NCI-H1694 (cell line): ENCODE measurements around the gene ACAP3.

ENCODE experiments used
- DNase-seq: peaks from one replicate; lab custom pipeline; 2025; lab: John Stamatoyannopoulos, UW

ACAP3 gene

DNA sequence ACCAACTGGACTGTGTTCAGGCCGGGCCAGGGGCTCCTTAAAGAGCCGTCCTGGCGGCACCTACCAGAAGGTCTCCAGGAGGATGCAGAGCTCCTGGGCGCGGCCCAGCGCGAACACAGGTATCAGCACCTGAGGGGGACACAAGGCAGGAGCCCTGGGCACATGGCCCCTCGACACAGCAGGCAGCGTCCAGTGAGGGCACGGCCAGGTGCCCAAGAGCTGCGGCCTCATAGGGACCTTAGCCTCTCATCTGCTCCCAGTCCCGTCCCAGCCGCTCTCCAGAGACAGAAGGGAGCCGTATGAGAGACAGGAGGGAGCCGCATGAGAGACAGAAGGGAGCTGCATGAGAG lies 6.5 kb upstream of the ACAP3 start:
- DNase-seq = no peak

DNA sequence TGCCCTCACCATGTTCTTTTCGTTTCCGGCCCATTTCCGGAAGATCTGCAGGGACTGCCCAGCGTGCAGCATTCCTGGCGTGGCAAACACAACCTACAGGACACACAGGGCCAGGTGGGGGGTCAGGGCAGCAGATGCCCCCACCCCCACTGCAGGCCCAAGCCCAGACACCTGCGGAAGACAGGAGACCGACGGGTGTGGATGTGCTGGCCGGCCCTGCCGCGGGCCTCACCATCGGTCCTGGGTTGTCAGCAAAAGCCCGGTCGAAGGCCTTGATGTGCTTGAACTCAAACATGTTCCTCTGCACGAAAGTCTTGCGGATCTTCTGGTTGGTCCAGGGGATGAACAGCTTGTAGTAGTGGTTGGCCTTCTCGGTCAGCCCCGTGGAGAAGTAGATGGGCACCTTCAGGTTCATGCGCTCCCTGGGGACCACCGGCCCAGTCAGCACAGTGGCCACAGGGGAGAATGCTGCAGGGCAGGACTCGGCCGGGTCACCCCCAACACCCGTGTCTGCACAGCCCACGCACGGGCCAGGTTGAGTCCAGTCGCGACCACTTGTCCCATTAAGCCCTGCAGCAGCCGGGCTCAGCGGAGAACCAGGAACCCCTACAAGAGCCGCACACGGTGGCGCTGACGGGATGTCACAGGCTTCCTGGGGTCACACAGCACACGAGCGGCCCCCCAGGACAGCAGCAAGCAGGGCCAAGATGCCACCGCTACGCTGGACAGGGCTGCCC lies 5.9 kb upstream of the ACAP3 start:
- no peak for DNase-seq

DNA sequence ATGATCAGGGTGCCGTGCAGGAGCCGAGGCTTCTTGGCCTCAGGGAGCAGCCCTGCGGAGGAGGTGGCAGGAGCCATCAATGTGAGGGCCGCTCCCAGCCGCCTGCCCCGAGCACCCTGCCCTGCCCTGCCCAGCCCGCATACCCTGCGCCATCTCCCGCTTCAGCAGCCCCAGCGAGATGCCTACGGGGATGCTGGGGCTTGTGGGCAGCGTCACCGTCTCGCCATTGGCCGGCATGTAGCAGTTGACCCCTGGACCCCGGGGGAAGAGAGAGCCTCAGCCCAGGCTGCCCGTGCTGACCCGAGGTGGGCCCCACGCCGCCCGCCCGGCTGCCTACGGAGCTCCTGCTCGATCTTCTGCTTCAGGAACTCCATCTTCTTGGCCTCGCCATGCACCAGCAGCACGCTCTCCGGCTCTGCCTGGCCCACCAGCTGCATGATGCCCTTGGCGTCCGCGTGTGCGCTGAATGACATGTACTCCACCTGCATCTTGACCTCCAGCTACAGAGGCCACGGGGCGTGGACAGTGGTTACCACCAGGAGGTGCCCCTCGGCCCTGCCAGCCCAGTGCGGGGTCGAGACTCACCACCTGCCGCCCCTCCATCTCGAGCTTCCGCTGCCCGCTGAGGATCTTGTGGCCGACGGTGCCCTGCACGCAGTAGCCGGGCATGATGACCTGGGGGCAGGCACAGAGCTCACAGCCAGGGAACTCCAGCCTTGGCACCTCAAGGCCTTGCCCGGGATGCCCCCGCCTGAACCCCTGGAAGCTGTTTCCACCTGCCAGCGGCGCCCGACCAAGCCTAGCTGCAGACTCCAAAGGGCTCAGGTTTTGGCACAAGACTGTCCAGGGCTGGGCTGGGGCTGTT lies 5.0 kb upstream of the ACAP3 start:
- no peak for DNase-seq

DNA sequence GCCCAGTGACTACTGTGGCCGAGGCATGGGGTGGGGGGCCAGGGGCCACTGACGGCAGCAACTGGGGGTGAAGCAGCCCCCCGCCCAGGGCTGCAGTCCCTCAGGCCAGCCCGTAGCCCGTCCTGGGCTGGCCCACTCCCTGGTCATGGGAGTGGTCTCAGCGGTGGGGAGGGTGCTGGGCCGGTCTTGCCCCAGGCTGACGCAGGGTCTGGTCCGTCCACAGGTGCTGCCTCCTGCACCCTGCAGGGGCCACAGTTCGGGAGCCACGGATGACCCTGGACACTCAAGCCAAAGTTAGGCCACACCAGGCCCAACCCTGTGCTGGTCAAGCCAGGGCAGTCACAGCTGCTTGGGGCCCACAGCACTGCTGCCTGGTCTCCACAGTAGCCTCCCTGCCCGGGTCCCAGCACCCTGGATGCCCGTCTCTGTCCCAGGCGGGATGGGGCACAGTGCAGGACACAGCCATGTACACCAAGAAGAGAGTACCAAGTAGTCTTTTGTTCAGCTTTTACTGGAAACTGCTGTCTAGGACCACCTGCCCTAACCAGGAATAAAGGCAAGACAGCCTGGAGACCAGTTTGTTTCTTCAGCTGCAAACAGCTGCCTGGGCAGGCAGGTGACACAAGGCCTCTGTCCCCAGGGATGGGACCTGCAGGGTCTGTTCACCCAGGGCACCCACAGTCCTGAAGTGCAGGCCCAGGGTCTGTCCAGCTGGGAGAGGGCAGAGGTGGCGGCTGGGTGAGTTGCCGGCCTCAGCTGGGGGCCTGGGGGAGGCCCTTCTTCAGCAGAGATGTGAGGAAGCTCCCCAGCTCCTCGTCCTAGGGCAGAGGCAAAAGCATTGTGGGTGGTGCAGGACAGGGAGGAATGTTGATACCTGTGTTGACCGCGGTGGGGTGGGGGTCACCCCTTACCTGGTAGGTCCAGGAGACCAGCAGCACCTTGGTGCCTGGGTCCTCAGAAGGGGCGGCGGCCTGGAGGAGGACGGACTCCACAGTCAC lies 3.7 kb upstream of the ACAP3 start:
- DNase-seq = no peak

DNA sequence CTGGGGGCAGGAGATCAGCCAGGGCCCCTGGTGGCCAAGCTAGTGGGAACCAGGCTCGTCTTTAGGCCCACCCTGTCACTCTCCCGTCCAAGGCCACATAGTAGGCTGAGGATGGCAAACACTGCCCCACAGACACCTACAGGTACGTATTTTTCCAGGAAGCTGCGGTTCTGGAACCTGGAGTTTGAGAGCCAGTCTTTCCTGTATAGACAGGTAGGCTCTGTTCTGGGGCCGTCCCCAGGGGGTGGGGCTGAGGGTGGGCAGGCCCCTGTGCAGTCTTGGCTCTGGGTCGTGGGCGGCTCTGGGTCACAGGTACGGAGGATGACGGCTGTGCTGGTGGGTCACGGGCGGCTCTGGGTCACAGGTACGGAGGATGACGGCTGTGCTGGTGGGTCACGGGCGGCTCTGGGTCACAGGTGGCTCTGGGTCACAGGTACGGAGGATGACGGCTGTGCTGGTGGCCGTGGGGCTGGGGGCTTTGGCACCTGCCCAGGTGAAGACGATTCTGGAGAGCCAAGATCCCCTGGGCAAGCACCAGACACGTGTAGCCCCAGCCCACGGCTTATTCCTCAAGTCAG lies 2.8 kb upstream of the ACAP3 start:
- no peak for DNase-seq

DNA sequence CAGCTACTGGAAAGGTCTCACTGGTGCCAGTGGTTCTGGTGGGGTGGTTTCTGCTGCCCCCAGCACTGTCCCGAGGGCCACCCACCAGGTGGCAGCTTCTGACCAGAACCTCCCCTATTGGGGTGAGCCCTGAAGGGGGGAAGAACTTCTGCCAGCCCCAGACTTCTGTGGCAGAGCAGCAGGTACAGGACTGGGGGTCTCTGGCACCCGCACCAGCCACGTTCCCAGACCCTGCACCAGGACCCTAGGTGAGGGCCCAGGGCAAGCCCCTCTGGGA lies 2.3 kb upstream of the ACAP3 start:
- no peak for DNase-seq

DNA sequence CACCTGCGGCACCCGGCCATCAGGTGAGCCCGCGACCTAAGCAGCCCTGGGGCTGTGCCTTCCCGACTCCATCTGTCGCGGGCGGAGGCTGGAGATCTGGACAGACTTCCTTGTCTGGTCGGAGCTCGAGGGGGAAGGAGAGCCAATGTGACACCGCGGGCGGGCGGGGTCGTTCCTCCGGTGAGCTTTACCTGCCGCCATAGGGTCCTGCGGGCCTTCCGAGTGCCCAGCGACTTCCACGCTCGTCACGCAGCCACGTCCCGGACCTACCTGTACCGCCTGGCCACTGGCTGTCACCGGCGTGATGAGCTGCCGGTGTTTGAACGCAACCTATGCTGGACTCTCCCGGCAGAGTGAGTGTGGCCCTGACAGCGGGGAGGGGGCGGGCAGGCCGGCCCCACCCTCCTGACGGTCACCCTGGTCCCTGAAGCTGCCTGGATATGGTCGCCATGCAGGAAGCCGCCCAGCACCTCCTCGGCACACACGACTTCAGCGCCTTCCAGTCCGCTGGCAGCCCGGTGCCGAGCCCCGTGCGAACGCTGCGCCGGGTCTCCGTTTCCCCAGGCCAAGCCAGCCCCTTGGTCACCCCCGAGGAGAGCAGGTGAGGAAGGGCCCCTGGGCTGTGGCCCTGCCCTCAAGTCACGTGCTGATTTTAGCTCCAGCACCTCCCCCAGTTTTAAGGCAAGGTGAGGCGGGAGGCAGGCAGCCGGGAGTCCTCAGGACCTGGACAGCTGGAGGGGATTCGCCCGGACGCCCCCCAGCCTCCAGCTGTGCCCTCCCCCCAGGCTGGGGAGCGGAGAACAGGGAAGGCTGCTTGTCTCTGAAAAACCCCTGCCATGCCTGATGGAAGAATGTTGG lies 1.8 kb upstream of the ACAP3 start:
- no peak for DNase-seq

DNA sequence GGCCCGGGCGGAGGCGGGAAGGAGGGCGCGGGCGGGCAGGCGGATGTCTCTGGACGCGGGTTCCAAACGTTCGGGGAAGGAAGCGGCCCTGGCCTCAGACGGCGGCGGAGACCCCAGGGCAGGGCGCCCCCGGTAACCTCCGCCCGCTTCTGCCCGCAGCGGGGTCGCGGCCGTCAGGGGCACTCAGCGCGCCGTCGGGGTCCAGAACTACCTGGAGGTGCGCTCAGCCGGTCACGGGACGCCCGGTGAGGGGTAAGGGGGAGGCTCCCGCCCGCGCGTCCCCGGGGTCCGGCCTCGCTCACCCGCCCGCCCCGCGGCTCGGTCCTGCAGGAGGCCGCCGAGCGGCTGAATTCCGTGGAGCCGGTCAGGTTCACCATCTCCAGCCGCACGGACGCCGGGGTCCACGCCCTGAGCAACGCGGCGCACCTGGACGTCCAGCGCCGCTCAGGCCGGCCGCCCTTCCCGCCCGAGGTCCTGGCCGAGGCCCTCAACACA lies 1.1 kb upstream of the ACAP3 start:
- no peak for DNase-seq

DNA sequence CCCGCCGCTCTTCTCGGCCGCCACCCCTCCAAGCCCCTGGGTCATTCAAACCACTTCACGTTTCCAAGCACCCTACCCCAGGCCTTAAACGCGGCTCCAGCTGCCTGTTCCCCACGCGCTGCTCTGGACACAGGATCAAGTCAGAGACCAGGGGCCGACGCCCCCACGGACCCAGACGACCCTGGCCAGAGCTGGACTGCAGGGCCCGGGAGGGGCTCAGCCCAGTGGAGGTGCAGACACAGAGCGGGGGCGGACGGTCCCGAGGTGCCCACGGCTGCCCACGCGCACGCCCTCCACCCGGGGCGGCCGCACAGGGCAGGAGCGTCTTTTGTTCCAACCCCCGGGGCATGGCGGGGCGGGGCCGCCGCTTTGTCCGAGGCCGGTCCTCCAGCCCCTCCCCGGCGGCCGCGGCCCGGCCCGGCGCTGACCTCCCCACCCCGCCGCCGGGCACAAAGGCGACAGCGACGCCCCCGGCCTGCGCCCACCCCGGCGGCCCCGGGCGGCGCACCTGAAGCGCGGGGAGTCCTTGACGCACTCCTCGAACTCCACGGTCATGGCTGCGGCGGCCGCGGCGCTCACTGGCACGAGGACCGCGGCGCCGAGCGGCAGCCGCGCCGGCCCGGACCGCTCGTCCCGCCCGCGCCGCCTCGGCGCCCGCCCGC lies 338 bp downstream of the ACAP3 start:
- no peak for DNase-seq

DNA sequence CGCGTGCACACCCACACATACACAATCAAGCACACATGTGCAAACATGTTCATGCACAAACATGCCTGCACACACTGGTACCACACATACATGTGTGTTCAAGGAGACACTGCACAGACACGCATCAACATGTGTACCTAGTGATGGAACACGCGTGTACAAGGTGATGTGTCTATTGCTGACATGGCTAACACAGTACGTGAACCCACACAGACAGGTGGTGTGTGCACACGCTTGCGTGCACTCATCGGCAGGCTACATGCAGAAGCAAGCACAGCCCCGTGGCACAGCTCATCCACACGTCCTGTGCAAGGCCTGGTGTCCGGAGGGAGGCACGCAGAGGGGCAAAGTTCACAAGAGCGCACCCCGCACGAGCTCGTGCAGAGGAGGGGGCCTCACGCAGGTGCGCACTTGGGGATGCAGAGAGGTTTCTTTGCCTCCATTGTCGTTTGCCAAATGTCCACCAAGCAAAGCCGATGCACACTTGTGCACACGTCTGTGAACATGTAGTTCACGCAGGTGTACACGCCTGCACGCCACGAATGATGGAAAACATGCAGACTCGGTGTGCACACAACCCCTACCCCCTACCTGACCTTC lies 969 bp downstream of the ACAP3 start:
- no peak for DNase-seq

DNA sequence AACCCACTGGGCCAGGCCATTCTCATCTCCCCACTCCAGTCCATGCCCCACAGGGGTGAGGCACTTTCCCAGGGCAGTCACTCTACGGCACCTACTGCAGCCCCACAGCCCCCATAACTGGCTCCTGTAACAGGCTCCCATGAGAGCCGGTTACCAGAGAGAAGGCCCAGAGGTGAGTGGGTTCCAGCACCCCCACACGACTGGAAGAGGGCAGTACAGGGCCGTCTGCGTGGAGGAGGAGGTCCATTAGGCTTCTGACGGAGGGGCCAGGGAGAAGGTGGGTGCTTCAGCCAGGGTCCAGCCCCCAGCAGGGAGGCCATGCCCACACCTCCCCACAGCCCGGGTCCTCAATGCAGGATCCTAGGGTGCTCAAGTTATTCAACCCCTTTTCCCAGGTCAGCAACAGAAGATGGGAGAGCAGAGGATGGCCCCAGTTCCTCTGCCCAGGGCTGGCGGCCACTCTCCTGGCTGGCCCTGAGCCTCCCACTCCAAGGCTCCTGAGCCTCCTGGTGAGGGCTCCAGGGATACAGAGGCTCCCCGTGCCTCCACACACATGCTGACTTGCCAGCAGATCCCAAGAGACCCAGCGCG lies 1.6 kb downstream of the ACAP3 start:
- DNase-seq = peak; percentile 29

DNA sequence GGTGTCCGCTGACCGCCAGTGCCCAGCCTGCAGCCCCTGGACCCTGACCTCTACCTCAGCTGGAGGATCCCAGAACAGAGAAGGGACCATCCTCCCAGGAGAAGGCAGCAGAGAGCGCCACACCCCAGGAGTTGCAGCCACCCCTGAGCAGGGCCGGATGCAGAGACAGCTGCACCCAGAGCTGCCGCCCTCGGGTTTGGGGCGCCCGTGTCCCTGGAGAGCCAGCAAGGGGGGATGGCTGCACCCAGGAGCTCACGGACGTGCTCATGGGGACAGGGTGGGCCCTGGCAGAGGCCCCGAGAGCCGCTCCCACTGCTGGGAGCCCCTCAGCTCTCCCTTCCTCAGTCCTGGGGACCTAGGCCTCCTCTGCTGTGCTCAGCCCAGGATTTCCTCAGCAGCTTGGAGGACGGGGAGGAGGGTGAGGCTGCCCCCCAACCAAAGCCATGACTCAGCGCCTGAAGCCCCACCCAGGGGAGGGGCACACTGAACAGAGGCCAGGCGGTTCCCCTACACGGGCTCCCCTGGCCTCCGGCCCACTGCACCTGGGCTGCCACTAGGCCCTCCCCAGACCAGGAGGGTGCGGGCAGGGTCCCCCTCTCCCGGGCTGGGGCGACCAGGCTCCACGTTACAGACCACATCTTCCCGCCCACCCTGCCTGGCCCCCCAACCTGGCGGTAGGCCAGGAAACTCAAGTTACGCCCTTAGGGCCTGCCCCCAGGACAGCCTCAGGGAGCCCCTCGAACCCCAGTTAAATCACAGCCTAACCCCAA lies 2.2 kb downstream of the ACAP3 start:
- peak; percentile 67 for DNase-seq

DNA sequence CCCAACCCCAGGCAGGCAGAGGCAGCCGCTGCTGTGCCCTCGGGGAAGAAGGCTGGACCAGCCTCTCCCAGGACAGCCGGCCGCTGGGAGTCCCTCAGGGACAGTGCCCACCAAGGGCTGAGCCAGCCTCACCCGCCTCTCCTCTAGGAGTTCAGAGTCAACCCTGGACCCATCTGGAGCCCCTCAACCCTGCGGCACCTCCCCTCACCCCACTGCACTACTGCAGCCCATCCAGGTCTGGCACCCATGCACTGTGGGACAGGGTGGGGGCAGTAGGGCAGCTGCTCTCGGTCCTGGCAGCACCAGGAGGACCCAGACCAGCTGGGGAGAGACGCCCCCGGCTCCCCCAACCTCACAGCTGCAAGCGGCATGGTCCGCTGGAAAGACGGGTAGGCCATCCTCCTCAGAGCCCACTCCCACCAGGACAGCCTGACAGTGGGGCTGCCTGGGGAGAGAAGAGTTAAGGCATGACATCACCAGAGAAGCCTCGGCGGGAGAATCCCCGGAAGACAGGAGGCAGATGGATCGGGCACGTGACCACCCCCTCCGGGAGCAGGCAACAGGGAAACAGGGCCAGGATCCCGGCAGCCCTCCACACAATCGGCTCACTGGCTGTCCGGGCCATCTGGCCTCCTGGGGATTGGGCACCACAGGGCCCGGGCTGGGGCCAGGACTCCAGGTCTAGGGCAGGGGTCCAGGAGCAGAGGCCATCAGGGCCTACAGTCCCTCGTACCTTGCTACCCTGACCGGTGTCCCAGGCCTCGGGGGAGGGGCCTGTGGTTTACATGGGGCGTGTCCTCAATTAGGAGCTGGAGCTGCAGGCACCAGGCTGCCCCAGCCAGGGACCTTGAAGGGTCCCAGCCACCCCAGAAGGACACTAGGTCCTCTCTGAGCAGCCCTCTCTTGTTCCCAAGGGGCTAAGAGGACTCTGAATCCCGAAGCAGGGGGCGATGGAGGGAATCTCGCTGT lies 3.1 kb downstream of the ACAP3 start:
- peak; percentile 90 for DNase-seq

DNA sequence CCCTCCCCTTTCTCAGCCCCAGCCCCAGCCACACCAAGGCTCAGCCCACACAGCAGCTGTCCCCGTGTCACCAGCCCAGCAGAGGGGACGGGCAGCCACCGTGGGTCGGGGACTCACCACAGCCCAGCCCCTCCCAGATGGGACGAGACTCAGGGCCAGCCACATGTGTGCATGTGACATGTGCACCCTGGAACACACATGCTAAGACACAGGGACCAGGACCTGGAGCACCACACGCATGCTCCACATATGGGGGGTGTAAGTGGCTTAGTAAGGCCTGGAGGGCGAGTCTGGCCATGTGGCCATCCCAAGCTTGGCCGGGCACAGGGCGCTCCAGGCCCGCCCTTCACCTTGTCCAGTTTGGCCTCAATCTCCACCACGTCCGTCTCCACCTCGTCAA lies 4.0 kb downstream of the ACAP3 start:
- DNase-seq = no peak

DNA sequence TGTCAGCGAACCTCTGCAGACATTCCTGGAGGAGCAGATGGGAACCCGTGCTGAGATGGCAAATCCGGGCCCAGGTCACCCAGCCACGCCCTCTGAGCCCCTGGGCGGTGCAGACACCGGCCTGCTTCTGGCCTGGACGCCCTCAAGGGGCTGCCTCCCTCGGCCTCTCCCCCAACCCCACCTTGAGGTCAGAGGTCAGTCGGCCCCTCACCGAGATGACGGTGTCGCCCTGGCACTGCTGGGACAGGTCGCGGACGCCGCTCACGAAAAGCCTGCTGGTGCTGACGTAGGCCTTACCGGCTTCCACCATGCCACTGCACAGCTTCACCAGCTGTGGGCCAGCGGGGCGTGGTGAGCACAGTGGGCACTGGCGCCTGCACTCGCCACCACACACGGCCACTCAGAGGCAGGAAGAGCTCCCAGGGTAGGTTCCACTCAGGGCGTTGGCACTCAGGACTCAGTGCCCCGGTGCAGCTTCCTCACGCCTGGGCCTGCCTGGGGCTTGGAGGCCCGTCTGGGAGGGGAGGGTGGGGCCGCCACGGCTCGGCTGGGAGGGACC lies 4.7 kb downstream of the ACAP3 start:
- DNase-seq = no peak

DNA sequence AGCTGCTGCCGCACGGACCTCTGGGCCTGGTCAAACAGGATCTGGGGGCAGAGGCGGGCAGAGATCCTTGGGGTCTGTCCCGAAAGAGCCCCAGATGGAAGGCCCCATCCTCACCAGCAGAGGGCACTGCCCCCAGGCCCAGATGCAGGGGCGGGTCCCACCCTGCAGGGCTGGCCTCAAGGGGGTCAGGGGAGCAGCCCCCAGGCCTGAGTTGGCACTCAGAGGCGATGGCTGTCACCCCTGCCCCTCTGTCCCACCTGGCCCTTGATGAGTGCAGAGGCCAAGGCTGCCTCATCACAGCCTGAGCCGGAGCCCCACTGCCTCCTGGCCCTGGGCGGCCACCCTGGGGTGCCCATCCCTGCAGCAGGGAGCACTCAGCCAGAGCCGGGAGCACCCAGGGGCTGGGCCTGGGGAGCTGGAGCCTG lies 5.7 kb downstream of the ACAP3 start:
- no peak for DNase-seq

DNA sequence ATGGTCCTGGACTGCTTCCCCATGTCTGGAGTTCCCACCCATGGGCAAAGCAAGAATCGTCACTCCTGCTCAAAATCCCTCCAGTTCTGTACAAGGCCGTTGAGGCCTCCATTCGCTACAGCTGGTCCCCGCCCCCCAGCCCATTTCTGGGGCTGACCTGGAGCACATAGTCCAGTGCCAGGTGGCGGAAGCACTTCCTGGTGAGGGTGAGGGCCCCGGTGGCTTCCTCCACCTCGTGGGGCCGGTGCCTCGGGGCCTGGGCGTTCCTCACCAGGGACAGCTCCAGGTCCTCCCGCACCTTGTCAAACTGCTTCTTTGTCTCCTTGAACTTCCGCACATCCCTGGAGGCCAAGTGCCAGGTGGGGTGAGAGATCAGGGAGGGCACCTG lies 7.4 kb downstream of the ACAP3 start:
- DNase-seq = no peak
